Activated T-cell treated with anti-CD3 and anti-CD28 coated beads, Interleukin-2, amount 50 U/mL, for 4 hours (primary cell): ENCODE data around the gene CCDC32. TPM values are rescaled to one million over a fixed set of nuclear protein-coding genes. Genes with fewer than 3 reads are reported as not detected.
A peak's percentile ranks its signal among the peaks of the same experiment; 100 is the strongest.

ENCODE experiments used
- ATAC-seq, 2 donors: fragments of 200-7000 bp; cut with Tn5 transposase; one replicate each; pipeline ENCODE4 v1.10.0; 2021
- DNase-seq: peaks from one replicate; pipeline ENCODE4 v3.0.0-alpha.2; 2020
- H3K27me3 Mint-ChIP-seq: one replicate; pipeline ENCODE4 v1.8.0; 2021; ENCODE audit warnings: low read depth, mixed read lengths
- H3K36me3 Mint-ChIP-seq: one replicate; pipeline ENCODE4 v1.8.0; 2022; ENCODE audit warnings: mixed read lengths; ENCODE audit not compliant: insufficient read depth
- H3K4me1 Mint-ChIP-seq: one replicate; pipeline ENCODE4 v1.8.0; 2021; ENCODE audit warnings: low read depth, mixed read lengths
- H3K4me3 Mint-ChIP-seq: one replicate; pipeline ENCODE4 v1.8.0; 2021; ENCODE audit warnings: mild to moderate bottlenecking, moderate library complexity, mixed read lengths
- H3K9me3 Mint-ChIP-seq: one replicate; pipeline ENCODE4 v1.8.0; 2021; ENCODE audit warnings: mixed read lengths
- total RNA-seq, 3 donors: library from RNA; stranded (reverse); gene quantifications; one replicate each; pipeline ENCODE4 v1.2.1, GENCODE V29; 2021

Gene CCDC32, protein sequence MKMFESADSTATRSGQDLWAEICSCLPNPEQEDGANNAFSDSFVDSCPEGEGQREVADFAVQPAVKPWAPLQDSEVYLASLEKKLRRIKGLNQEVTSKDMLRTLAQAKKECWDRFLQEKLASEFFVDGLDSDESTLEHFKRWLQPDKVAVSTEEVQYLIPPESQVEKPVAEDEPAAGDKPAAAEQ
- total RNA-seq, result 10 to 100 TPM; 29.9 to 33.9 (median 31.0) TPM

- Mint-ChIP-seq H3K4me1 (peaks cover 56% of the 10 kb centered on the region), H3K27me3 (no peaks in the 10 kb centered on the region), H3K36me3 (peaks cover 12% of the 10 kb centered on the region), H3K9me3 (no peaks in the 10 kb centered on the region), H3K4me3 (peak within 1 kb of the TSS; percentile 94)
- DNase-seq (peak; percentile 91), ATAC-seq (peak; percentile 96)
Measured at GRCh38 chr15:40564591-40565332, at the start of gene CCDC32. Gene CCDC32, minus strand, starts transcription at chr15:40565042. Its CDS starts 2,027 bp downstream, at chr15:40563015.

DNA sequence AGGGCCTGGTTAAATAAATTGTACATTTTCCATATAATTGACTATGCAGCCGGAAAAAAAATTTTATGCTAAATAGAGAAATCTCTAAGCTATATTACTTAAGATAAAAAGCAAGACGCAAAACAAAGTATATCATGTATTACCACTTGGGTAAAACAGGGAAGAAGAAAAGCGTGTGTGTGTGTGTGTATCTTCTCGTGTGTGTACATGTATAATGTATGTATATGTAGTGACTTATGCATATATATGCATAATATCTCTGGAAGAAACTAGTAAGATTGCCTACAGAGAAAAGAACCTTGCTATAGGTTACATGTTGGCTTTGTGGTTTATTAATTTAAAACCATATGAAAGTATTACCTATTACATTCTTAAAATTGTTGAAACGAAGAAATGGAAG is 48.2 kb upstream of the CCDC32 start:
- no peaks in the 10 kb centered on the region for H3K27me3 Mint-ChIP-seq
- H3K36me3 Mint-ChIP-seq, result no peaks in the 10 kb centered on the region
- H3K4me3 Mint-ChIP-seq, result no peak overlapping the region
- DNase-seq (no peak), ATAC-seq (no peak)
- H3K4me1 Mint-ChIP-seq, result no peaks in the 10 kb centered on the region
- H3K9me3 Mint-ChIP-seq, result no peaks in the 10 kb centered on the region

GRCh38 chr15:40603935-40604334 is 39.1 kb upstream of the CCDC32 start:
- H3K9me3 Mint-ChIP-seq, result no peaks in the 10 kb centered on the region

GRCh38 chr15:40600956-40601355 is 36.1 kb upstream of the CCDC32 start:
- Mint-ChIP-seq H3K27me3 (no peaks in the 10 kb centered on the region), H3K9me3 (no peaks in the 10 kb centered on the region), H3K4me3 (no peak overlapping the region), H3K4me1 (no peaks in the 10 kb centered on the region), H3K36me3 (no peaks in the 10 kb centered on the region)
- no peak for DNase-seq
- no peak for ATAC-seq

More at GRCh38 chr15:40603935-40604334, 39.1 kb upstream of the CCDC32 start:
- DNase-seq, result no peak
- Mint-ChIP-seq H3K27me3 (no peaks in the 10 kb centered on the region), H3K36me3 (no peaks in the 10 kb centered on the region), H3K4me1 (no peaks in the 10 kb centered on the region), H3K4me3 (no peak overlapping the region)
- ATAC-seq, result no peak

GRCh38 chr15:40598672-40599071 is 33.8 kb upstream of the CCDC32 start:
- Mint-ChIP-seq H3K4me3 (no peak overlapping the region), H3K4me1 (peaks cover 8% of the 10 kb centered on the region)

DNA sequence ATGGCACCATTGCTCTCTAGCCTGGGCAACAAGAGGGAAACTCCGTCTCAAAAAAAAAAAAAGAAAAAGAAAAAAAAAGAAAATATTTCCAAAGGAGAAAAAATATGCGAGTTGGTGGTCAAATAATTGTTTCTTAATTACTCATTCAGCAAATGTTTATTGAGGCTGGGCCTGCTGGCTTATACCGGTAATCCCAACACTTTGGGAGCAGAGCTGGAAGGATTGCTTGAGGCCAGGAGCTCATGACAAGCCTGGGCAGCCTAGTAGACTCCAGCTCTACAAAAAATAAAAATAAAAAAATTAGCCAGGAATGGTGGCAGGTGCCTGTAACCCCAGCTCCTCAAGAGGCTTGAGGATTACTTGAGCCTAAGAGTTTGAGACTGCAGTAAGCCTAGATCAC is 33.3 kb upstream of the CCDC32 start:
- no peak for ATAC-seq

More at GRCh38 chr15:40598672-40599071, 33.8 kb upstream of the CCDC32 start:
- no peaks in the 10 kb centered on the region for H3K9me3 Mint-ChIP-seq
- peaks cover 4% of the 10 kb centered on the region for H3K27me3 Mint-ChIP-seq
- ATAC-seq (no peak), DNase-seq (no peak)
- H3K36me3 Mint-ChIP-seq, result no peaks in the 10 kb centered on the region

GRCh38 chr15:40597024-40597423 is 32.2 kb upstream of the CCDC32 start:
- no peak for DNase-seq
- Mint-ChIP-seq H3K4me1 (peaks cover 19% of the 10 kb centered on the region), H3K36me3 (no peaks in the 10 kb centered on the region), H3K9me3 (no peaks in the 10 kb centered on the region), H3K4me3 (no peak overlapping the region), H3K27me3 (peaks cover 4% of the 10 kb centered on the region)
- no peak for ATAC-seq

More for the DNA sequence above, 33.3 kb upstream of the CCDC32 start:
- DNase-seq, result no peak
- peaks cover 4% of the 10 kb centered on the region for H3K27me3 Mint-ChIP-seq
- H3K4me1 Mint-ChIP-seq, result peaks cover 14% of the 10 kb centered on the region
- no peaks in the 10 kb centered on the region for H3K36me3 Mint-ChIP-seq
- H3K4me3 Mint-ChIP-seq, result no peak overlapping the region
- no peaks in the 10 kb centered on the region for H3K9me3 Mint-ChIP-seq

- Mint-ChIP-seq H3K9me3 (no peaks in the 10 kb centered on the region), H3K4me1 (peaks cover 20% of the 10 kb centered on the region), H3K36me3 (no peaks in the 10 kb centered on the region), H3K27me3 (peaks cover 4% of the 10 kb centered on the region), H3K4me3 (no peak overlapping the region)
- ATAC-seq (no peak), DNase-seq (no peak)
Measured at GRCh38 chr15:40595773-40596172, 30.9 kb upstream of the CCDC32 start.

- Mint-ChIP-seq H3K4me3 (peak overlapping the region; percentile 89), H3K4me1 (peaks cover 24% of the 10 kb centered on the region), H3K36me3 (no peaks in the 10 kb centered on the region), H3K27me3 (peaks cover 4% of the 10 kb centered on the region), H3K9me3 (no peaks in the 10 kb centered on the region)
- ATAC-seq, result no peak
- DNase-seq, result no peak
Measured at GRCh38 chr15:40595219-40595618, 30.4 kb upstream of the CCDC32 start.

DNA sequence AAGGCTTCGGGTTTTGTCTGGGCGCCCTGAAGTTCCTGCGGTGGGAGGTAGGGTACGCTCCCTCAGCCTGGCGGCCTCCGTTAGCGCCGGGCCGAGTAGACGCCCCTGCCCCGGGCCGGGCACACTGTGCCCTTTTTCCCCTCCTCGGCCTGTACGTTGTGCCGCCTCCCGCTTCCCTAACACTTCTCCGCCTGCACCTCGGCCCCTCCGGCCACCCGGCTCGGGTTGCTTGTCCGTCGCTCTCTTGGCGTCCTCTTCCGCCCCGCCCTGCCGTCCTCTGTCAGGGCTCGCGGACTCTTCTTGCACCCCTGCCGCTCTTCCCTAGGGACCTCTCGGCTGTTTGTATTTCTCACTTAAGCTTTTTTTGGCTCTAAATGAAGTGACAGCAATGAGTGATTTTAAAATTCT is 29.6 kb upstream of the CCDC32 start:
- no peaks in the 10 kb centered on the region for H3K9me3 Mint-ChIP-seq
- no peak for DNase-seq
- H3K4me3 Mint-ChIP-seq, result peak overlapping the region; percentile 89
- peaks cover 4% of the 10 kb centered on the region for H3K27me3 Mint-ChIP-seq
- peak; percentile 61 to 68 for ATAC-seq
- H3K4me1 Mint-ChIP-seq, result peaks cover 27% of the 10 kb centered on the region
- H3K36me3 Mint-ChIP-seq, result no peaks in the 10 kb centered on the region

- peaks cover 4% of the 10 kb centered on the region for H3K27me3 Mint-ChIP-seq
- H3K4me1 Mint-ChIP-seq, result peaks cover 27% of the 10 kb centered on the region
- H3K36me3 Mint-ChIP-seq, result no peaks in the 10 kb centered on the region
- H3K9me3 Mint-ChIP-seq, result no peaks in the 10 kb centered on the region
- DNase-seq, result peak; percentile 82
- peak; percentile 89 to 90 for ATAC-seq
- peak within 1 kb of the TSS; percentile 89 for H3K4me3 Mint-ChIP-seq
Measured at GRCh38 chr15:40593588-40594428, 29.0 kb upstream of the CCDC32 start, which contains the start of gene KNL1. Gene KNL1, plus strand, starts transcription at chr15:40594249. Its CDS starts 8,683 bp downstream, at chr15:40602932.

DNA sequence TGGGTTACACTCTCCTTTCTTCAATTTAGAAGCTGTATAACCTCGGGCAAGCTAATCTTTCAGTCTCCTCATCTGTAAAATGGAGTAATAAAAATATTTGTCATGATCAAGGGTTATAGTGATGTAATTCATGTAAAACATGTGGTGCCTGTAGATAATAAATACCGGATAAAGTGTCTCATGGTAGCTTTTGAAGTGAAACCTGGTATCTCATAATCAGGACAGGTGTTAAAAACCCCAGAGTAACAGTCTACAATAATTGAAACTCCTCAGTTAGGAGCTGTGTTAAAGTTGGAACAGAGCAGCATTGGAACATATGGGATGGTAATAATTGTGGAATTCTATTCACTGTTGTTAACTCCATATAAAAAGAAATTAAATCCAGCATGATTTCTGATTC is 28.3 kb upstream of the CCDC32 start:
- no peak for ATAC-seq
- Mint-ChIP-seq H3K4me3 (peak overlapping the region; percentile 89), H3K36me3 (no peaks in the 10 kb centered on the region)

DNA sequence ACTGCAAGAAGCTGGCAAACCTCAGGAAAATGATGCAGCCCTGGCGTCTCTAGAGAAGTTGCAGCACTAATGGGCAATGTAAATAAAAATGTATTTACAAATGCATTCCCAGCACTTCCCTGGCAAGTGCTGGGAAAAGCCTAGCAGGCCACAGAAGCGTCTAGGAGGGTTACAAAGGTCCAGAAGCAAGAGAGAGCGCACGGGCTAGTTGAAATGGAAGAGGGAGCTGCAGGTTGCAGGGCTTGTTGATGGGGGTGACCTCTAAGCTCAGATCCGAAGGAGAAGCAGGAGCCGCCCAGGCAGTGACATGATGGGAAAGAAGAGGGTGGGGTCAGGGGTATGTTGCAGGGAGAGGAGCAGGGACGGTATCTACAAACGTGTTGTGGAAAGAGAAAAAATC is 26.5 kb upstream of the CCDC32 start:
- ATAC-seq, result no peak
- no peak overlapping the region for H3K4me3 Mint-ChIP-seq

More for the DNA sequence above, 28.3 kb upstream of the CCDC32 start:
- DNase-seq, result no peak
- H3K4me1 Mint-ChIP-seq, result peaks cover 27% of the 10 kb centered on the region
- H3K27me3 Mint-ChIP-seq, result peaks cover 4% of the 10 kb centered on the region
- no peaks in the 10 kb centered on the region for H3K9me3 Mint-ChIP-seq

GRCh38 chr15:40590667-40591050 is 25.8 kb upstream of the CCDC32 start:
- Mint-ChIP-seq H3K36me3 (no peaks in the 10 kb centered on the region), H3K4me1 (peaks cover 27% of the 10 kb centered on the region), H3K9me3 (no peaks in the 10 kb centered on the region), H3K4me3 (peak overlapping the region; percentile 84), H3K27me3 (peaks cover 4% of the 10 kb centered on the region)
- ATAC-seq (no peak), DNase-seq (no peak)

More for the DNA sequence above, 26.5 kb upstream of the CCDC32 start:
- H3K9me3 Mint-ChIP-seq, result no peaks in the 10 kb centered on the region
- H3K4me1 Mint-ChIP-seq, result peaks cover 27% of the 10 kb centered on the region
- H3K36me3 Mint-ChIP-seq, result no peaks in the 10 kb centered on the region
- H3K27me3 Mint-ChIP-seq, result peaks cover 4% of the 10 kb centered on the region
- no peak for DNase-seq
